ENCODE results near the gene HLA-DPA1. TPM values are rescaled to one million over a fixed set of nuclear protein-coding genes. Genes with fewer than 3 reads are reported as not detected.
A peak's percentile ranks its signal among the peaks of the same experiment; 100 is the strongest.

HLA-DPA1 gene
- total RNA-seq, 4 donors from 2014 or later, result 2.2 to 77.8 (median 28.7) TPM

DNA sequence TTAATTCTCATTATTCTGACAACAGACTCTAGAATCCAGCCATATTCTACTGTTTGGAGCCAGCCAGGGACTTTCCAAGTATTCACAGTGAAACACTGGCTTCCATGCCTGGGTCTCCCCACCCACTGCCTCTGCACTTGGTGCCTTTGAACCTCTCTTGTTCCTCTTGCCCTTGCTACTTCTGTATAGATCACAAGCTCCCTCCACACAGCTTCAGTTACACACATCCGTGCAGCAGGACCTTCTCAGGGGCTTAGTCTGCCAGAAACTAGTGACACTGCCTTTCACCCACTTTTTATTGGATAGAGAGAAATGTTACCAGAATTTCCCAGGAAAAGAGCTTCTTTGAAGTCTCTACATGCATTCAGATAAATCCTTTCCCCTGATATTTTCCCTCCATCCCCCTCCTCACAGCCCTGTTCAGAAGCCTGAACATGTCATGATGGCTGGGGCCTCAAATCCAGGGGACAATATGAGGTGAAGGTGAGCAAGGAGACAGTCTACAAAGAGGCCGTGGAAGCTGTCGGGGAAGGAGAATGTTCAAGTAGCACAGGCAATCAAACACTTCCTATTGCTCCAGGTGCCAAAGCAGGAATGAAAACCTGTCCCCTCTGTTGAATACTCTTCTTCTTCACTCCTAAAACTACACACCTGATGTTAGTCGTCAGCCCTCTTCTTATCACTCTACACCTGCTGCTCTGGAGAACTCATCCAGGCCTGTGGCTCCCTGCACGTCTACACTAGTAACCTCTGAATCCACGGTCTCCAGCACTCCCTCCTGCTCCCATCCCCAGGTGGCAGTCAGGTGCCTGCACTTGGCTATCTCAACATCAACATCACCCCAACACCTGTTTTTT is 43.9 kb downstream of the HLA-DPA1 start:
- TF ChIP-seq POLR2AphosphoS5 (IDR thresholded peaks at IDR 0.05) (peak; percentile 19 to 55 (median 53)), POLR2A (IDR thresholded peaks at IDR 0.05) (peak; percentile 52), EP300 (IDR thresholded peaks at IDR 0.05; ENCODE audit: low read depth) (no peak)
- TF ChIP-seq, protein P1, sequence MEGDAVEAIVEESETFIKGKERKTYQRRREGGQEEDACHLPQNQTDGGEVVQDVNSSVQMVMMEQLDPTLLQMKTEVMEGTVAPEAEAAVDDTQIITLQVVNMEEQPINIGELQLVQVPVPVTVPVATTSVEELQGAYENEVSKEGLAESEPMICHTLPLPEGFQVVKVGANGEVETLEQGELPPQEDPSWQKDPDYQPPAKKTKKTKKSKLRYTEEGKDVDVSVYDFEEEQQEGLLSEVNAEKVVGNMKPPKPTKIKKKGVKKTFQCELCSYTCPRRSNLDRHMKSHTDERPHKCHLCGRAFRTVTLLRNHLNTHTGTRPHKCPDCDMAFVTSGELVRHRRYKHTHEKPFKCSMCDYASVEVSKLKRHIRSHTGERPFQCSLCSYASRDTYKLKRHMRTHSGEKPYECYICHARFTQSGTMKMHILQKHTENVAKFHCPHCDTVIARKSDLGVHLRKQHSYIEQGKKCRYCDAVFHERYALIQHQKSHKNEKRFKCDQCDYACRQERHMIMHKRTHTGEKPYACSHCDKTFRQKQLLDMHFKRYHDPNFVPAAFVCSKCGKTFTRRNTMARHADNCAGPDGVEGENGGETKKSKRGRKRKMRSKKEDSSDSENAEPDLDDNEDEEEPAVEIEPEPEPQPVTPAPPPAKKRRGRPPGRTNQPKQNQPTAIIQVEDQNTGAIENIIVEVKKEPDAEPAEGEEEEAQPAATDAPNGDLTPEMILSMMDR (IDR thresholded peaks at IDR 0.05), result no peak
- peak; percentile 32 for DNase-seq
- Histone ChIP-seq H3K4me1 (no peaks in the 10 kb centered on the region), H3K36me3 (no peaks in the 10 kb centered on the region), H3K4me3 (no peak overlapping the region), H3K27ac (peak overlapping the region; percentile 10 to 72 (median 50)), H3K27me3 (peaks cover 26% of the 10 kb centered on the region), H3K9me3 (no peaks in the 10 kb centered on the region)
- WGBS, 2 donors (ENCODE audit: low coverage in 1 of 2), result 55% methylated on average over 4 to 6 of the region's 6 CpGs
- intact Hi-C loops (cut with DNase I; ENCODE audit: low total_unique reads), result no loop called here
- in situ Hi-C loops (cut with MboI; ENCODE audit: low pct_ligation_motif_present in 1 of 4, low pct_unique_long_range_greater_than_20kb in 1 of 4, low sequenced_read_pairs in 3 of 4), result no loop called here

DNA sequence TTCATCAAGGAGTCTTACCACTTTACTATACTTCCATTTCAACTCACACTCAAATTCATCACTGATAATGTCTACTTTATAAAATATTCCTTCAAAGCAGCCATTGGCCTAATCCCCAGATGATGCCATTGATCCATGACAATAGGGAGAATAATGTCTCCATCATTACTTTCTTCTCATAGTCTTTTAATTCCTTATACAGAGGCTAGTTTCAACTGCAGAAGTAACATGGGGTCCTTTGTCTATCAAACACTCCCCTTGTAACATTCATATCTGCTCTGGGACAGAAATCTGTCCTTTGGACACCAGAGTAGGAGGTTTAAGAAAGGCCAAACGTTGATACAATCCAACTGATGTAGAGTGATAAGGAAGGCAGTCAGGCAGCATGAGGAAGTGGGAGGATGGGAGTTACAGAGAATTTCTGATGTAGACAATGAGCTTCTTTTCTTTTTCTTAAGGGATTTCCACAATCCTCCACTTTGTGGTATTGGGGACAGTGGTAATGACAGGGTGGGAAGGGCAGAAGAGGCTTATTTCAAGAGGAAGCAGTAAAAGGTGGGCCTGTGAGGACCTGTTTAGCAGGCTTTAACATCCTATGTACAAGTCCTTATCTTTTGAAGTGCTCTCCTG is 45.1 kb downstream of the HLA-DPA1 start:
- no peaks in the 10 kb centered on the region for H3K9me3 ChIP-seq
- H3K4me1 ChIP-seq, result no peaks in the 10 kb centered on the region
- DNase-seq, result no peak
- 5 to 13% methylated on average over 1 of the region's 1 CpG for WGBS, 2 donors (ENCODE audit: low coverage in 1 of 2)
- TF ChIP-seq EP300 (IDR thresholded peaks at IDR 0.05; ENCODE audit: low read depth) (no peak), POLR2AphosphoS5 (IDR thresholded peaks at IDR 0.05) (no peak), POLR2A (IDR thresholded peaks at IDR 0.05) (no peak)
- TF ChIP-seq, protein P1 (IDR thresholded peaks at IDR 0.05), result no peak
- in situ Hi-C loops (cut with MboI; ENCODE audit: low pct_ligation_motif_present in 1 of 4, low pct_unique_long_range_greater_than_20kb in 1 of 4, low sequenced_read_pairs in 3 of 4) (no loop called here), intact Hi-C loops (cut with DNase I; ENCODE audit: low total_unique reads) (no loop called here)
- peaks cover 15% of the 10 kb centered on the region for H3K27me3 ChIP-seq
- peak overlapping the region; percentile 8 to 72 (median 32) for H3K27ac ChIP-seq
- H3K36me3 ChIP-seq, result no peaks in the 10 kb centered on the region
- no peak overlapping the region for H3K4me3 ChIP-seq

- Histone ChIP-seq H3K27me3 (peaks cover 3% of the 10 kb centered on the region), H3K4me1 (peaks cover 0 to 8% (median 1%) of the 10 kb centered on the region in 4 donors), H3K4me3 (no peak overlapping the region), H3K9me3 (no peaks in the 10 kb centered on the region), H3K27ac (no peak overlapping the region), H3K36me3 (no peaks in the 10 kb centered on the region)
- in situ Hi-C loops (cut with MboI; ENCODE audit: low pct_ligation_motif_present in 1 of 4, low pct_unique_long_range_greater_than_20kb in 1 of 4, low sequenced_read_pairs in 3 of 4) (loop anchor here in 1 of 4 donors (25.0 kb wide), 1 partner anchor 213 kb away; no protein-coding TSS in a partner anchor), intact Hi-C loops (cut with DNase I; ENCODE audit: low total_unique reads) (no loop called here)
- no peak for DNase-seq
- TF ChIP-seq POLR2AphosphoS5 (IDR thresholded peaks at IDR 0.05), result no peak
- no peak for TF ChIP-seq POLR2A (IDR thresholded peaks at IDR 0.05)
- TF ChIP-seq, protein P1 (IDR thresholded peaks at IDR 0.05), result no peak
- TF ChIP-seq EP300 (IDR thresholded peaks at IDR 0.05; ENCODE audit: low read depth), result no peak
These were observed 48.9 kb downstream of the HLA-DPA1 start for GRCh38 chr6:33024521-33024920.

- no peaks in the 10 kb centered on the region for H3K36me3 ChIP-seq
- peaks cover 3% of the 10 kb centered on the region for H3K27me3 ChIP-seq
- intact Hi-C loops (cut with DNase I; ENCODE audit: low total_unique reads) (no loop called here), in situ Hi-C loops (cut with MboI; ENCODE audit: low pct_ligation_motif_present in 1 of 4, low pct_unique_long_range_greater_than_20kb in 1 of 4, low sequenced_read_pairs in 3 of 4) (loop anchor here in 1 of 4 donors (25.0 kb wide), 1 partner anchor 214 kb away; no protein-coding TSS in a partner anchor)
- no peaks in the 10 kb centered on the region for H3K9me3 ChIP-seq
- H3K4me3 ChIP-seq, result no peak overlapping the region
- no peak for TF ChIP-seq POLR2AphosphoS5 (IDR thresholded peaks at IDR 0.05)
- no peak for TF ChIP-seq POLR2A (IDR thresholded peaks at IDR 0.05)
- TF ChIP-seq, protein P1 (IDR thresholded peaks at IDR 0.05), result no peak
- TF ChIP-seq EP300 (IDR thresholded peaks at IDR 0.05; ENCODE audit: low read depth), result no peak
- WGBS, 2 donors (ENCODE audit: low coverage in 1 of 2), result 57 to 88% methylated on average over 1 to 3 of the region's 3 CpGs
- DNase-seq, result no peak
- no peak overlapping the region for H3K27ac ChIP-seq
- peaks cover 0 to 18% (median 10%) of the 10 kb centered on the region in 4 donors for H3K4me1 ChIP-seq
These were observed 49.9 kb downstream of the HLA-DPA1 start for GRCh38 chr6:33023536-33023935.
